Activated CD4-positive, alpha-beta T cell treated with anti-CD3 and anti-CD28 coated beads, Interleukin-2, Interleukin-4, amounts not matched to agents 100 ng/mL and 50 ng/mL, durations not matched to agents 16 hours and 8 hours (primary cell): ENCODE measurements around the gene THBD.

ENCODE experiments used
- DNase-seq: peaks from one replicate; pipeline ENCODE4 v3.0.0-alpha.2; 2020; ENCODE audit warnings: low spot score

Gene THBD

DNA sequence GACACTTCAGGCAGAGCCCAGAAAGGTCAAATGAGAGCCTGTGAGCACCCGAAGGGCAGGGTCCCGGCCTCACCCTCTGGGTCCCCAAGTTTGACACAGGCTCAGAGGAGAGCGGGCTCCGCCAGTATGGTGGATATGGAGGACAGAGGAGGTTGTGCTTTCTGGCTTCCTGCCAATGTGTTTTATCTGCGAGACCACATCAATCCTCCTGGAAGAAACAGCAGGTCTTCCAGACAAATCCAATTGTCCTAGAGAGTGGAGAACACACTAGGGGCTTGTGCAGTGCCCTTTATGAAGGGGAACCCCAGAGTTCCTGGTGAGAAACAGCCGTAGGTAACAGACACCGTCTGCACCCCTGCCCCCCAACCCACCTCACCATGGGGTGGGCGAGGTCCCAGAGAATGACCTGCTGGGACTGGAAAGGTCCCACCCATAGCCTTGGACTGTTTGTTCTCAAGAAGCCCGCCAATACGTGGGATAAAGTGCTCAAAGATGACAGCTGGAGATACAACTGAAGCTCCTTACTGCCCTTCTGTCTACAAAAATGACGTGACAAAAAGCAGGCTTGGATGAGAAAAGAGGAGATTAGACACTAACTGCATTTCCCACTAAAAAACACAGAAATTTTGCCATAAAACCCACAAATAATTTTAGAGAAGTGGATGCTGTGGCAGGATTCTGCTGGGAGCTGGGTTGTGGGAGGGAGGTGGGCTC lies 38.3 kb downstream of the THBD start:
- no peak for DNase-seq

DNA sequence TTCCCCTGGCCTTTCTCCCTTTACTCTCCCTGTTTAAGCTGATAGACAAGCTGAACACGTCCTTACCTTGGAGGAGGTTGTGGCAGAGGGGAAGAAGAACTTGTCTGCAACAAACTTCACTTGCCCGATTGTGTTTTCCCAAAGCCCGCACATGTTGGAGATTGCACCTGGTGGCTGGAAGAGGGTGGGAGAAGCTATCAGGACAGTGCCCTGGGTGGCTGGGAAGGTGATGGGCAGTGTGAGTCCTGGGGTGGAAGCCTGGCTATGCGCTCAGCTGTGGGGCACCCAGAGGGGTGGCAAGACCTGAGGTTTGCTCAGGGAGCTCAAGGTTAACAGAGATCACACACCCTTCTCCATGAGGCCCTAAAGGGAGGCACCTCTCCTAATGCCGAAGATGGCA lies 39.4 kb downstream of the THBD start:
- DNase-seq, result no peak

GRCh38 chr20:23009636-23010035 lies 39.8 kb downstream of the THBD start:
- DNase-seq, result no peak

- DNase-seq, result no peak
Observed at GRCh38 chr20:23008667-23009066, 40.8 kb downstream of the THBD start.

- DNase-seq, result no peak
Observed at GRCh38 chr20:23007886-23008655, 41.4 kb downstream of the THBD start.

DNA sequence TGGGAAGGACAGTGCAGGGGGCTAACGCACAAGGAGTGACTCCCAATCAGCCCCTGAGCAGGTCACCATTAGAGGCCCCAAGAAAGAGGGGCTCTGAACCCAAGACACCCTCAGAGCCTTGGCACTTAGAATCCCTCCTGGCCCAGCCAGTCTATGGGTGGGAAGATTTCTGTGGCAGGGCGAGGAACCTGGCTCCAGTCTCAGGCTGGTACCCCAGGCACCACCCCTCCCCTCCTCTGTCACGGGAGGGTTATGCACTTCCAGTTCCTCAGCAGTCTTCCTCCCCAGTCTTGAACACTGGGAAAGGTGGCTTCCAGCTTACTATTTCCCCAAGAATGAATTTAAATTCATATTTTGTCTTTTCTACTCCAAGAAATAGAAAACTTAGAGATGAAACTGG lies 42.0 kb downstream of the THBD start:
- DNase-seq, result no peak

GRCh38 chr20:23005776-23006175 lies 43.7 kb downstream of the THBD start:
- no peak for DNase-seq

DNA sequence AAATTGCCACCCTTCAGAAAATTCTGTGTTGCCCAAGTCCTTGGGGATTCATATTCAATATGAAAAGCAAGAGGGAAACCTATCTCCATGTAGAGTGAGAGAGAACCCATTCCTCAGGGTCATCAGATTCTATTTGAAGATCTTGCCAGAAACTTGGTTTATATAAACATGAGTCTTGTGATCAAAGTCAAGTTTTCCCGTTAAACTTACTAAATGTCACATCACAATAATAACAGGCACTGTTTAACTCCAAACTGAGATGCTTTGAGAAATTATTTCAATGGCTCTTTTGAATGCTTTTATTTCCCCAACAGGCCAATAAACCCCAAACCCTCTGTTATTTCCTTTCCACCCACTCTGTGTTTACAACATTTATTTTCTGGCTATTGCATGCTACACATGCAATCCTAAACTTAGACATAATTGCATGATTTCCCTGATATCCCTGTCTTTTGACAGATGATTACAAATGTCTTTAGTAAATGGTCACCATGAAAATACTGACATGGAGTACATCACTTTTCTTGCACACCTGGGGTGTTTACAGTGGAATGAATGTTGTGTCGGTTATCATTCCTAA lies 45.5 kb downstream of the THBD start:
- no peak for DNase-seq

DNA sequence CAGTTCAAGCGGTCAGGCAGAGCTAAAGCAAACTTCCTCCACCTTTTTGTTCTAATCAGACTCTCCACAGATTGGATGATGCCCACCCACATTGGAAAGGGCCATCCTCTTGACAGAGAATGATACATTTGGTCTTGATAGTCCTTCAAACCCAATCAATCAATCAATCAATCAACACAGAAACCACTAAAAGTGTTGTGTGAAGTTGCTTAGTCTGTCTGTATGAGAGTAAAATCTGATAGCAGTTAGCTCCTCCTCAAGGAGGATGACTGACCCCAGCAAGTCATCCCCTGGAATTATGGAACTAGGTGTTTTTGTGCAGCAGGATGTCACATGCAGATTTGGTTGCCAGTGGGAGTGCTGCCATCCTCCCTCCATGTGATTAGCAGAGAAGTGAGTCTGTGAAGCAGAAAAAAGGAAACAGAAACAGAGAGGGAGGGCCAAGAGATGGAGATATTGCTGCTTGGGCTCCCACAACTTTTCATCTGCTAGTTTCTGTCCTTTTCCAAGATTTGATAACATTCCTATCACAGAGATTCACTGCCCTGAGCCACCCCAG lies 46.3 kb downstream of the THBD start:
- DNase-seq, result no peak

DNA sequence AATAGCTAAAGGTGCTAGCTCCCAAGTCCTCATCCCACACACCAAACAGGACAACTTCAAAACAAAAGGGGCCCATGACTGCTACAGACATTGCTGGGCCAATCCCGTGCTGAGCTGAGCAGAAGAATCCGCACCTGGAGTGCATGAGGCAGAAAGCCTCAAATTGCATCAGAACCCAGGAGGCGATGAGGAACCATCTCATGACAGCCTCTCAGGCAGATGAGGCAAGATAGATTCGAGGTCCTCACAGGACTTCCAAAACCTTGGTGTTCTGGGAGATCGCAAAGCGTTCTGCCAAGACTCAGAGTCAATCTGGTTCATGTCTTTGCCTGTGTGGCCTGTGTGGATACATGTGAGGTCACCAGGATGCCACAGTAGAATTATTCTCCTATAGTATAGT lies 47.2 kb downstream of the THBD start:
- no peak for DNase-seq

- no peak for DNase-seq
Observed at GRCh38 chr20:23000232-23000947, 49.1 kb downstream of the THBD start.

- DNase-seq, result no peak
Observed at GRCh38 chr20:22999756-23000155, 49.7 kb downstream of the THBD start.

- no peak for DNase-seq
Observed at GRCh38 chr20:22998476-22998875, 51.0 kb downstream of the THBD start.

- DNase-seq, result no peak
Observed at GRCh38 chr20:22995923-22996322, 53.5 kb downstream of the THBD start.
